Activated naive CD4-positive, alpha-beta T cell treated with anti-CD3 and anti-CD28 coated beads, Interleukin-2, amount 50 U/mL, for 16 hours (primary cell): ENCODE measurements around the gene MATK.
"Not testable (repeated sequence)": the region's sequence is repeated elsewhere in the genome, so short reads cannot be mapped to it uniquely, and the experiment has no call there.

Experiments
- DNase-seq: peaks from one replicate; pipeline ENCODE4 v3.0.0-alpha.2; 2020

The MATK gene

DNA sequence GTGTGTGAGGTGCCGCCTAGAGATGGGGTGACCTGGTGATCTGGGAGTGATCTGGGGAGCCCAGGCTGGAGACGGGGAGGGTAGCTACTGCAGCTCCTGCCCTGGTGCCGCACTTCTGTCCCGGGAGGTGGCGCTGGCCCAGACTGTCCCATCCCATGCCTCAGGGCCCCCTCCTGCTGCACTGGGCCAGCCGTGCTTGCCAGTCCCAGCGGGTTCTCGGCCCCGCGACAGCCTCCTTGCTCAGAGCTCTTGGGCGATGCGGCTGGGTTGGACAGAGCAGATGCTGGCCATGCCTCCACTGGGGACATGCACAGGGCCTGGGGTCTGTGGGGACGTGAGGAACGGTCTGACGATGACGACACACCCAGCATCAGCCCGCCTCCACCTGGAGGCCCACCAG lies 16.7 kb downstream of the MATK start:
- no peak for DNase-seq

- no peak for DNase-seq
These were observed 17.5 kb downstream of the MATK start for GRCh38 chr19:3768748-3769099.

DNA sequence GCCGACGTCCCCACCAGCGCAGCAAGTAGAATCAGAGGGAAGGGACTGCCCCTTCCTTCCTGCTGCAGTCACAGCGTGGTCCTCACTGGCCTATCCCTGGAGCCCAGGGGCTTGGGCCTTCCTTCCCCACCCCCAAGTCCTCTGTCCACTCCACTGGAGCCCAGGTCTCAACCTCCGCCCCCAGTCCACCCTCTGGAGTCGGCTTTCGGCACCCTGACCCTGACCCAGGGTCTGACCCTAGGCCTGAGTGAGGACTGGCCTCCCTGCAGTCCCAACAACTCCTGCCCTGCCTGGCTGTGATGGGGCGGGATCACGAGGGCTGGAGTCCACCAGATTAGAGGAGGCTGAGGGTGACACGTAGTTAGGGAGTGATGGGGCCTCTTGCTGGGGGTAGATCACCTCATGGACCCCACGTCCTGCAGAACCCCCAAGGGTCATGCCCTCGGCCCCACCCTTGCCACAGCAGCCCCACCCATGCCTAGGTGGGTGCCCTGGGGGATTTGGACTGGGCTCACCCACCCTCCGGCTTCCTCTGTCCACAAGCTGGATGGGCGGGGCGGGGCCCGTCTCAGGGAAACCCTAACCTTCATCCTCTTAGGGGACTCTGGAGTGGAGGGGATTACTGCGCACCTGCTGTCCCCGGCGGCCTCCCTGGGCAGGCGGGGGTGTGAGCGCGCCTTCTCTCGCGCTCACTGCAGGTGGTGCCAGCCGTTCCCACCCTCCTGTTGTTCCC lies 18.0 kb downstream of the MATK start:
- no peak for DNase-seq

DNA sequence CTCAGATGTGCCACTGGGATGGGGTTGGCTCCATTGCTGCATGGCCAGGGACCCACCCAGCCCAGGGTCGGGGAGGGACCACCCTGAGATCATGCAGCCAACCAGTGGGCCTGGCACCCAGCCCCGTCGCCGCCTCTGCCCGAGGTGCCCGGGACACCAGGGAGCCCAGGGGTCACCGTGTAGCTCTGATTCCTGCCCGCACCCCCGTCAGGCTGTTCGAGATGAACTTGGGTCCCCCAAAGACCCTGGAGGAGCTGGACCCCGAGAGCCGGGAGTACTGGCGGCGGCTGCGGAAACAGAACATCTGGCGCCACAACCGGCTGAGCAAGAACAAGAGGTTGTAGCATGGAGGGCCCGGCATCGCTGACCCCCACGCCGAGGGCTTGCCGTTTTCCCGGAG lies 19.1 kb downstream of the MATK start:
- DNase-seq = no peak

- no peak for DNase-seq
These were observed 19.7 kb downstream of the MATK start for GRCh38 chr19:3766520-3766919.

- DNase-seq = not testable (repeated sequence)
These were observed 20.4 kb downstream of the MATK start for GRCh38 chr19:3765757-3766156.

DNA sequence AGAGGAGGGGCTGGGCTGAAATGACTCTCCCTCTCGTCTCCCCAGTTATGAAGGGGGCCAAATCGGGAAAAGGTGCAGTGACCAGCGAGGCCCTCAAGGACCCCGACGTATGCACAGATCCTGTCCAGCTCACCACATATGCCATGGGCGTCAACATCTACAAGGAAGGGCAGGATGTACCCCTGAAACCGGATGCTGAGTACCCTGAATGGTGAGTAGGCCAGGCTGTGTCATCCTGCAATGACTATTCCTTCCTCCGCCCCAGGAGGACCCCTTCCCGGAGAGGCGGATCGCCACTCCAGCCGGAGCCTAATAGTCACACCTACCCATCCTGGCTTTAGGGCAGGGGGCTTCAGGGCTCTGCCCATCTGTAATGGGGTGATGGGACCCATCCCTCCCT lies 21.1 kb downstream of the MATK start:
- DNase-seq = no peak

DNA sequence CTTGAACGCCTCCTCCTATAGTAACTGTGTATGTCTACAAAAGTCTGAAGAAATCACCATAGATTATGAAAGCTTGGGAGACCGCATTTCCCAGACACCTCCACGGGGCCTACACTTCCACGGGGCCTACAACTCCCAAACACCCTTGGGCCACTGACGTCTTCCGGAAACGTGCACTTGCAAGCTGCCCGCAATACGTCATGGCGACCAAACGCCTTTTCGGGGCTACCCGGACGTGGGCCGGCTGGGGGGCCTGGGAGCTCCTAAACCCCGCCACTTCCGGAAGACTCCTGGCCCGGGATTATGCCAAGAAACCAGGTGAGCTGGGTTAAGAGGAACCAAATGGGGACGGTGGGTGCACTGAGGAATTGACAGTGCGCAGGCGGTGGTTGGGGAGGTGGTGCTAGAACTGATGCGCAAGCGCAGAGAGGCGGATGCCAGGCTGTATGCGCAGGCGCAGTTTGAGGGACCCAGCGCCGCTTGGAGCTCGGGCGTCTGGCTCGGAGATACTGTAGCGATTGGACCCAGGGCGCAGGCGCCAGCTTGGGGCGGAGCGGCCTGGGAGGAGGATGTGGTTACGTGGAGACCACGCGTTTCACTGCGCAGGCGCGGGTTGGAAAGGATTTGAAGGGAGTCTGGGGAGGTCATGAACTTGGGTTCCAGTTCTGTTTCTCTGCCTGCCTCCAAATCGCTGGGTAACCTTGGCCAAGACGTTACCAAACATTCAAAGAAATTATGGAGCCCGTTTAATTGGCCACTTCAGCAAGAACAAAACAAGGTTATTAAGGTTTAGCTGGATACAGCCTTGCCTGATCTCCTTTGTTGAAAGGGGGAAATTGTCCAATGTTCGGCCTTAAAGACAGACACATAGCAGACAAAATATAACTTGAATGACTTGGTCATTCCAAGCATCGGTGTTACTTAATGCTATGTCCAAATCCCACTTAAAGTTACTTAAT lies 23.4 kb downstream of the MATK start, which contains the start of gene MRPL54:
TSS of gene MRPL54 (plus strand) at position 182 of the 959 bp plus-strand sequence. CDS start at position 201, 19 bp downstream.
- DNase-seq = peak; percentile 98

DNA sequence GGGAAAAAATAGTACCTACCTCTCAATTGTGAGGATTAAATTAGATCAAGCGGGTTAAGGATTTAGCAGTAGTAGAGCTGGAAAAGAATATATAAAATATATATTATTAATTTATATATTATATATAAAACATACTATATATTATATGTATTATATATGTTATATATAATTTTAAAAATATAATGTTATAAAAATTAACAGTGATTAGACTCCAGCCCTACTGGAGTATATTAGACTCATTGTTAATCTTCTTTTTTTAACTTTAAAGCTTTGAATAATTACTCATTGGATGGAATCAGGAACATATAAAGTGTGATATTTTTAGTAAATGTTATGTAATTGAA lies 24.1 kb downstream of the MATK start:
- no peak for DNase-seq

DNA sequence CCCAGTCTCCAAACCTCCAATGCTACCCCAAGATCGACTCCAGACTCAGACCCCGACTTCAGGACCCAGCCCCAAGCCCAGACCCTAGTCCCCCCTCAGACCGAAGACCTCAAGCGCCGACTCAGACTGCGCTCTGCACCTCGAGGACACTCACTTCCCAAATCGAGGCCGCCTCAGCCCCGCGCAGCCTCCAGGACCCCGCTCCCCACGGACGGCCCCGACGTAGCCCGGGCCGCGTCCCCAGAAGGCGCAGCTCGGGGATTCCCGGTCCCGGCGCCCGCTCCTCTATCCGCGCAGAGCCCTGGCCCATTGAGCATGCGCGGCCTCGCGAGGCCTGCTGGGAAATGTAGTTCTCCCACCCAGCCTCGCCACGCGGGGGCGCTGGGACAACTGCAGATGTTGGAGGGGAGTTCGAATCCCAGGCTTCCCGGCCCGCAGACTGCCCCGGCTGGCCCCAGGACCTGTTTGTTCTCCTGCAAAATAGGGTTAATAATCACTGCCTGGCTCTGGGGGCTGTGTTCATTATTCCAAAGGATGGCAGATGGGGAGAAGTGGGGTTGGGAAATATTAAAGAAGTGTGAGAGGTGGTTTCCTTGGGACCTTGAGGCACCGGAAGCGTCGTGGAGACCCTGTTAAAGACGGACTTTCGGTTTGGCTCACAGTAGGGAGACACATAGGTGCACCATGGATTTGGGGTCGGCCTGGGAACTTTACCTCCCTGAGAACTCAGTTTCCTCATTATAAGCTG lies 24.6 kb downstream of the MATK start, which contains the start of gene APBA3:
TSS of gene APBA3 (minus strand) at position 311 of the 748 bp plus-strand sequence. CDS start 1,428 bp downstream, outside the sequence.
- peak; percentile 95 for DNase-seq

GRCh38 chr19:3760871-3761361 lies 25.3 kb downstream of the MATK start:
- no peak for DNase-seq

GRCh38 chr19:3759482-3760254 lies 26.5 kb downstream of the MATK start:
- DNase-seq = no peak

GRCh38 chr19:3758297-3758696 lies 27.9 kb downstream of the MATK start:
- DNase-seq = not testable (repeated sequence)

- not testable (repeated sequence) for DNase-seq
These were observed 28.5 kb downstream of the MATK start for GRCh38 chr19:3757705-3758104.

GRCh38 chr19:3753631-3754410 lies 32.4 kb downstream of the MATK start:
- DNase-seq = no peak

- DNase-seq = no peak
These were observed 33.7 kb downstream of the MATK start for GRCh38 chr19:3752492-3752891.

- no peak for DNase-seq
These were observed 34.9 kb downstream of the MATK start for GRCh38 chr19:3751236-3751635.

DNA sequence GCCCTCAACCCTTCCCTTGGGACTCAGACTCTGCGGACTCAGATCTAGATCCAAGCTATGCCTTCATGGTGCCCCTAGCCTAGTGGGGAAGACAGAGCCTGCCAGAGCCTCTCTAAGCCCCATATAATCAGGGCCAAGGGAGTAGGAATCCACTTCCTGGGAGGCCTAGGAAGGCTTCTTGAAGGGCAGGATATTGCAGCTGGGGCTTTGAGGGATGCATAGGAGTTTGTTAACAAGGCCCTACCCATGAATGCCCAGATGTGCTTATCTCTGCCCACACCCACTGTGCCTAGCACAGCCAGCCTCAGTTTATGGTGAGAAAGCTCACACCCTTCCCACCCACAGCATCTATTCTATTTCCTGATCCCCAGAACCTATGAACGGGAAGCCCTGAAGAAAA lies 36.0 kb downstream of the MATK start:
- DNase-seq = no peak

- no peak for DNase-seq
These were observed 37.2 kb downstream of the MATK start for GRCh38 chr19:3748965-3749364.

GRCh38 chr19:3746371-3747056 lies 39.7 kb downstream of the MATK start:
- no peak for DNase-seq
